ENCODE data around the gene COQ10B.

The COQ10B gene

GRCh38 chr2:197500503-197501131, 47.3 kb downstream of the COQ10B start:
- DNase-seq (ENCODE audit: low read depth), result peak; percentile 23

DNA sequence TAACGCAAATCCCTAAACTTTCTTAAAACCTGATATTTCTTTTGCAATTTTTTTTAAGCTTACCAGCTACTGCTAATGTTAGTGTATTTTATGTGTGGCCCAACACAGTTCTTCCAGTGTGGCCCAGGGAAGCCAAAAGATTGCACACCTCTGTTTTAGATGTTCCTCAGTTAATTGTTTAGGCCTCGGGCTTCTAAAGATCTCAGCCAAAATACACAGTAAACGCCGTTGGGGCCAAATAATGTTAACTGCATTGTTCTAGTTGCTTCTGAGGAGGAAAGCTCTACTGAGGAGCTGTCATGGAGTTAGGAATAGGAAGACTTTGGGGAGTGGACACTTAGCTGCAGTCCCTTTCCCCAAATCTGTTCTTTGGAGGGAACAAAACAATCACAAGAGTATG, 48.8 kb downstream of the COQ10B start:
- no peak for DNase-seq (ENCODE audit: low read depth)

- DNase-seq (ENCODE audit: low read depth), result no peak
These were observed 49.3 kb downstream of the COQ10B start for GRCh38 chr2:197502685-197503084.

- DNase-seq (ENCODE audit: low read depth), result no peak
These were observed 50.6 kb downstream of the COQ10B start for GRCh38 chr2:197504000-197504399.

DNA sequence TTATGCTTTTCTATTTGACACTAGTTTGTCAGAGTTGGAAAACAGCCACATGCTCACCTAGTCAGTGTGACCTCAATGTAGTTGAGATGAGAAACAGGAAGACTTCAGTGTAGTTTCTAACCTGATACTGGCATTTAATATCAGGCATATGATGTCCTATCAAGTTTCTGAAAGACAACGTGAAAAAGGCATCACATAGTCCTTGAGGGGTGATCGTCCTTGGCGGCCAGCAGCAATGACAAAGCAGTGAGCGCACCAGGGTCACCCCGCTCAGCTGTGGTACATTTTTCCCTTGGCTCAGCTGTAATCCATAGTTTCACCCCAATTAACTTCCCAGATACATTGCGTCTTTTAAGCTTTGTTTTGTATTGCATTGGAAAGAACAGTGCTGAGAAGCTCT, 51.2 kb downstream of the COQ10B start:
- no peak for DNase-seq (ENCODE audit: low read depth)

GRCh38 chr2:197506658-197507057, 53.3 kb downstream of the COQ10B start:
- no peak for DNase-seq (ENCODE audit: low read depth)

- no peak for DNase-seq (ENCODE audit: low read depth)
These were observed 60.6 kb downstream of the COQ10B start for GRCh38 chr2:197513915-197514314.

GRCh38 chr2:197514754-197515153, 61.4 kb downstream of the COQ10B start:
- DNase-seq (ENCODE audit: low read depth), result peak; percentile 11

DNA sequence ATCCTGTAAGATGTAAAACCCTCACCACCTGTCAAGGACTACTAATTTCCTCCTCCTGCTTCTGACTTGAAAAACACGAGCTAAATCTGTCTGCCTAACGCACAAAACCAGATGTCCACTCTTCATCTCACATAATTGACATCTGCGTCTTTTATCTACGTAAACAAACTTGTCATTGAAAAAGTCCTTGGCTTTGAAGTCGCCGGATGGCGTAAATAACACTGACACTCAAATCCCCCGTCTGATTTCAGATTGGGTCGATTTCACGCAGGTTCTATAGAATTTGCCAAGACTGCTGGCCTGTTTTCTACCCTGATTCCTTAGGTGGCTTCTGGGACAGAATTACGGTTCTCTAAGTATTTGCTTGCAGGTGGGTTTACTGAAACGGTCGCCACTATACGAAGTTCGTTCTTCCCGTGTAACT, 62.0 kb downstream of the COQ10B start:
- peak; percentile 28 for DNase-seq (ENCODE audit: low read depth)

DNA sequence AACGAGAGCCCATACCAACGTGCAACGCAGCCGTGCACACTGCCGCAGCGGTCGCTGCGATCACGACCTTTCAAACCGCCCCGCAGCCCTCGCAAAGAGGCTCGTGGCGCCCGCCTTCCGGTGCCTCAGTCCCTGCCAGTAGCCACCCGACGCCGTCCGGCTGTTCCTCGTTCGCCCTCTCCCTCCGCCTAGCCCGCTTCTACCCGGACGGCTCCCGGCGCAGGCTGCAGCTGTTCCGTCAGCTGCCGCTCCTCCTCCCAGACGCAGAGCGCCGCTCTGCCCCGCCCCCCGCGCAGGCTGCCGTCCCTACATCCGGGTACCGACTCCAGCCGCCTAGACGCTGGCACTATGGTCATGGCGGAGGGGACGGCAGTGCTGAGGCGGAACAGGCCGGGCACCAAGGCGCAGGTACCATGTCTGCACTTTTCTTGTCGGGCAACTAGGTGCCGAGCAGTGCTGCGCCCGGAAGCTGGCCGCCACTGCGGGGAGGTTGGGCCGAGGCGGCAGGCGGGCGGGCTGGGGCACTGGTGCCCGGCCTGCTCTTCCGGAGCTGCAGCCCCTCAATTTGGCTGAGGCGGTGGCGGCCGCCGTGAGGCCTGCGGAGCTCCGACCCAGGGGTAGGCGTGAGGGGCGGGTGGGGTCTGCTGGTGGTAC, 62.5 kb downstream of the COQ10B start, which contains the start of gene MOB4:
TSS of gene MOB4 (plus strand) at position 328 of the 654 bp plus-strand sequence. CDS start at position 349, 21 bp downstream.
- DNase-seq (ENCODE audit: low read depth), result peak; percentile 93

- peak; percentile 40 for DNase-seq (ENCODE audit: low read depth)
These were observed 63.0 kb downstream of the COQ10B start for GRCh38 chr2:197516393-197516761.

- DNase-seq (ENCODE audit: low read depth), result no peak
These were observed 63.8 kb downstream of the COQ10B start for GRCh38 chr2:197517150-197517549.
